WTC11 (cell line): ENCODE data around the gene CTNNBIP1.

Experiments
- FOXK1 ChIP-seq: sonication (generic); formaldehyde crosslinking; IDR thresholded peaks from 2 replicates; pipeline ENCODE4 v1.8.0; 2022; ENCODE audit warnings: mild to moderate bottlenecking, moderate library complexity, missing genetic modification reagents
- JUN ChIP-seq: sonication (generic); formaldehyde crosslinking; IDR thresholded peaks from 2 replicates; pipeline ENCODE4 v1.8.0; 2023; ENCODE audit warnings: mild to moderate bottlenecking, missing genetic modification reagents
- MXD4 ChIP-seq: fragments of 250-450 bp; sonication (Bioruptor Pico); IDR thresholded peaks from 2 replicates; pipeline ENCODE4 v1.8.0; 2021; ENCODE audit warnings: mild to moderate bottlenecking, moderate library complexity, borderline replicate concordance
- NR1H2 ChIP-seq: sonication (generic); formaldehyde crosslinking; IDR thresholded peaks from 2 replicates; pipeline ENCODE4 v1.9.0; 2021; ENCODE audit warnings: mild to moderate bottlenecking, moderate library complexity, missing genetic modification reagents
- TEAD1 ChIP-seq: sonication (generic); formaldehyde crosslinking; IDR thresholded peaks from 2 replicates; pipeline ENCODE4 v1.8.0; 2022; ENCODE audit warnings: mild to moderate bottlenecking, missing genetic modification reagents
- ZNF317 ChIP-seq: sonication (generic); formaldehyde crosslinking; IDR thresholded peaks from 2 replicates; pipeline ENCODE4 v1.8.1; 2023; ENCODE audit warnings: low read depth, mild to moderate bottlenecking, moderate library complexity, missing genetic modification reagents, borderline replicate concordance
- ZNF396 ChIP-seq: fragments of 250-450 bp; sonication (Bioruptor Pico); IDR thresholded peaks from 2 replicates; pipeline ENCODE4 v1.8.0; 2021; ENCODE audit warnings: mild to moderate bottlenecking, moderate library complexity, borderline replicate concordance
- TF ChIP-seq, protein P1 (sequence below): fragments of 200-600 bp; IDR thresholded peaks from 2 replicates; pipeline ENCODE4 v1.8.0; 2022; ENCODE audit warnings: antibody characterized with exemption
- TF ChIP-seq, protein P2 (sequence below): sonication (generic); formaldehyde crosslinking; conservative IDR thresholded peaks from 2 replicates; pipeline ENCODE4 v1.8.1; 2022; ENCODE audit warnings: mild to moderate bottlenecking, missing genetic modification reagents
- TF ChIP-seq, protein P3 (sequence below): sonication (generic); formaldehyde crosslinking; IDR thresholded peaks from 2 replicates; pipeline ENCODE4 v1.8.1; 2022; ENCODE audit warnings: low read depth, missing genetic modification reagents, borderline replicate concordance
- TF ChIP-seq, protein P4 (sequence below): sonication (generic); formaldehyde crosslinking; conservative IDR thresholded peaks from 2 replicates; pipeline ENCODE4 v1.8.1; 2023; ENCODE audit warnings: mild to moderate bottlenecking, low read depth, missing genetic modification reagents, moderate library complexity

DNA sequence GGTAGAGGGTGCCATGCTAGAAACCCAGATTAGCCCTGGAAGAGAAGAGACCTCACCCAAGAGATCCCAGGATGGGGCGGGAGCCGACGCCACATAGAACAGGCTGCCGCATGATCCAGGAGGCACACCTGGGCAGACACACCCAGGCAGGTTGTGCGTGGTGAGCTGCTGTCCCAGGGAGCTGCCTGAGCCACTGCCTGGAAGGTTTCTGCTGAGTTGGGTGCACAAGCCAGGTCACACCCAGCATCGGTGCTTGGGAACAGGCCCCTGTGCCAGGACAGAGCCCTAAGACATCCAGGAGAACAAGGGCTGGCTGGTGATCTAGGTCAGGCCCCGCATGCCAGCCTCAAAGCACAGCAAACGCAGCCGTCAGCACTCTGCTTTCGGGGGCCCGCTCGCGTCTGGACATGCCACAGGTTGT is 40.2 kb downstream of the CTNNBIP1 start:
- TF ChIP-seq TEAD1 (CRISPR knock-in tag) (no peak), MXD4 (CRISPR knock-in tag) (no peak), JUN (no peak), ZNF317 (CRISPR knock-in tag) (no peak), FOXK1 (no peak), ZNF396 (no peak), NR1H2 (CRISPR knock-in tag) (no peak)
- TF ChIP-seq, protein P1, sequence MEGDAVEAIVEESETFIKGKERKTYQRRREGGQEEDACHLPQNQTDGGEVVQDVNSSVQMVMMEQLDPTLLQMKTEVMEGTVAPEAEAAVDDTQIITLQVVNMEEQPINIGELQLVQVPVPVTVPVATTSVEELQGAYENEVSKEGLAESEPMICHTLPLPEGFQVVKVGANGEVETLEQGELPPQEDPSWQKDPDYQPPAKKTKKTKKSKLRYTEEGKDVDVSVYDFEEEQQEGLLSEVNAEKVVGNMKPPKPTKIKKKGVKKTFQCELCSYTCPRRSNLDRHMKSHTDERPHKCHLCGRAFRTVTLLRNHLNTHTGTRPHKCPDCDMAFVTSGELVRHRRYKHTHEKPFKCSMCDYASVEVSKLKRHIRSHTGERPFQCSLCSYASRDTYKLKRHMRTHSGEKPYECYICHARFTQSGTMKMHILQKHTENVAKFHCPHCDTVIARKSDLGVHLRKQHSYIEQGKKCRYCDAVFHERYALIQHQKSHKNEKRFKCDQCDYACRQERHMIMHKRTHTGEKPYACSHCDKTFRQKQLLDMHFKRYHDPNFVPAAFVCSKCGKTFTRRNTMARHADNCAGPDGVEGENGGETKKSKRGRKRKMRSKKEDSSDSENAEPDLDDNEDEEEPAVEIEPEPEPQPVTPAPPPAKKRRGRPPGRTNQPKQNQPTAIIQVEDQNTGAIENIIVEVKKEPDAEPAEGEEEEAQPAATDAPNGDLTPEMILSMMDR: no peak
- TF ChIP-seq, protein P2, sequence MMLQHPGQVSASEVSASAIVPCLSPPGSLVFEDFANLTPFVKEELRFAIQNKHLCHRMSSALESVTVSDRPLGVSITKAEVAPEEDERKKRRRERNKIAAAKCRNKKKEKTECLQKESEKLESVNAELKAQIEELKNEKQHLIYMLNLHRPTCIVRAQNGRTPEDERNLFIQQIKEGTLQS: no peak
- TF ChIP-seq, protein P3, sequence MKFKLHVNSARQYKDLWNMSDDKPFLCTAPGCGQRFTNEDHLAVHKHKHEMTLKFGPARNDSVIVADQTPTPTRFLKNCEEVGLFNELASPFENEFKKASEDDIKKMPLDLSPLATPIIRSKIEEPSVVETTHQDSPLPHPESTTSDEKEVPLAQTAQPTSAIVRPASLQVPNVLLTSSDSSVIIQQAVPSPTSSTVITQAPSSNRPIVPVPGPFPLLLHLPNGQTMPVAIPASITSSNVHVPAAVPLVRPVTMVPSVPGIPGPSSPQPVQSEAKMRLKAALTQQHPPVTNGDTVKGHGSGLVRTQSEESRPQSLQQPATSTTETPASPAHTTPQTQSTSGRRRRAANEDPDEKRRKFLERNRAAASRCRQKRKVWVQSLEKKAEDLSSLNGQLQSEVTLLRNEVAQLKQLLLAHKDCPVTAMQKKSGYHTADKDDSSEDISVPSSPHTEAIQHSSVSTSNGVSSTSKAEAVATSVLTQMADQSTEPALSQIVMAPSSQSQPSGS (CRISPR knock-in tag): no peak
- TF ChIP-seq, protein P4, sequence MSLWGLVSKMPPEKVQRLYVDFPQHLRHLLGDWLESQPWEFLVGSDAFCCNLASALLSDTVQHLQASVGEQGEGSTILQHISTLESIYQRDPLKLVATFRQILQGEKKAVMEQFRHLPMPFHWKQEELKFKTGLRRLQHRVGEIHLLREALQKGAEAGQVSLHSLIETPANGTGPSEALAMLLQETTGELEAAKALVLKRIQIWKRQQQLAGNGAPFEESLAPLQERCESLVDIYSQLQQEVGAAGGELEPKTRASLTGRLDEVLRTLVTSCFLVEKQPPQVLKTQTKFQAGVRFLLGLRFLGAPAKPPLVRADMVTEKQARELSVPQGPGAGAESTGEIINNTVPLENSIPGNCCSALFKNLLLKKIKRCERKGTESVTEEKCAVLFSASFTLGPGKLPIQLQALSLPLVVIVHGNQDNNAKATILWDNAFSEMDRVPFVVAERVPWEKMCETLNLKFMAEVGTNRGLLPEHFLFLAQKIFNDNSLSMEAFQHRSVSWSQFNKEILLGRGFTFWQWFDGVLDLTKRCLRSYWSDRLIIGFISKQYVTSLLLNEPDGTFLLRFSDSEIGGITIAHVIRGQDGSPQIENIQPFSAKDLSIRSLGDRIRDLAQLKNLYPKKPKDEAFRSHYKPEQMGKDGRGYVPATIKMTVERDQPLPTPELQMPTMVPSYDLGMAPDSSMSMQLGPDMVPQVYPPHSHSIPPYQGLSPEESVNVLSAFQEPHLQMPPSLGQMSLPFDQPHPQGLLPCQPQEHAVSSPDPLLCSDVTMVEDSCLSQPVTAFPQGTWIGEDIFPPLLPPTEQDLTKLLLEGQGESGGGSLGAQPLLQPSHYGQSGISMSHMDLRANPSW (CRISPR knock-in tag): no peak
